ENCODE measurements around the gene ST6GALNAC3.

ST6GALNAC3 gene

GRCh38 chr1:76669624-76670315 lies 595.2 kb downstream of the ST6GALNAC3 start:
- peaks cover 11% of the 10 kb centered on the region for H3K4me1 ChIP-seq (ENCODE audit: low read length)
- H3K36me3 ChIP-seq (replicated peaks; ENCODE audit: low read depth, low read length): no peaks in the 10 kb centered on the region
- H4K20me1 ChIP-seq (ENCODE audit: insufficient read depth, low read length): no peaks in the 10 kb centered on the region
- TF ChIP-seq EZH2phosphoT487 (IDR thresholded peaks at IDR 0.05; ENCODE audit: low read depth) (no peak), CTCF (IDR thresholded peaks at IDR 0.05; ENCODE audit: low read depth, low read length) (no peak)
- no peak overlapping the region for H3K9ac ChIP-seq (ENCODE audit: low read length)
- no peak overlapping the region for H3K27ac ChIP-seq (ENCODE audit: low read length)
- no peaks in the 10 kb centered on the region for H3K27me3 ChIP-seq (ENCODE audit: low read depth, low read length)
- no peaks in the 10 kb centered on the region for H3K79me2 ChIP-seq (ENCODE audit: low read length)
- H2AFZ ChIP-seq (ENCODE audit: low read depth, low read length): no peak overlapping the region
- H3K9me3 ChIP-seq (ENCODE audit: insufficient read depth, low read length): no peaks in the 10 kb centered on the region
- no peak overlapping the region for H3K4me3 ChIP-seq (ENCODE audit: low read length)
- no peak overlapping the region for H3K4me2 ChIP-seq (ENCODE audit: low read length)

GRCh38 chr1:76674689-76675210 lies 600.2 kb downstream of the ST6GALNAC3 start:
- no peaks in the 10 kb centered on the region for H3K9me3 ChIP-seq (ENCODE audit: insufficient read depth, low read length)

GRCh38 chr1:76677416-76678405 lies 603.2 kb downstream of the ST6GALNAC3 start:
- H3K4me3 ChIP-seq (ENCODE audit: low read length): peak overlapping the region; percentile 32
- H3K27me3 ChIP-seq (ENCODE audit: low read depth, low read length): no peaks in the 10 kb centered on the region
- no peak overlapping the region for H3K9ac ChIP-seq (ENCODE audit: low read length)
- H4K20me1 ChIP-seq (ENCODE audit: insufficient read depth, low read length): no peaks in the 10 kb centered on the region
- no peaks in the 10 kb centered on the region for H3K36me3 ChIP-seq (replicated peaks; ENCODE audit: low read depth, low read length)
- H3K9me3 ChIP-seq (ENCODE audit: insufficient read depth, low read length): no peaks in the 10 kb centered on the region
- no peaks in the 10 kb centered on the region for H3K79me2 ChIP-seq (ENCODE audit: low read length)
- no peak overlapping the region for H3K27ac ChIP-seq (ENCODE audit: low read length)
- H3K4me2 ChIP-seq (ENCODE audit: low read length): peak overlapping the region; percentile 53
- H3K4me1 ChIP-seq (ENCODE audit: low read length): peaks cover 25% of the 10 kb centered on the region
- H2AFZ ChIP-seq (ENCODE audit: low read depth, low read length): no peak overlapping the region
- TF ChIP-seq EZH2phosphoT487 (IDR thresholded peaks at IDR 0.05; ENCODE audit: low read depth): no peak
- no peak for TF ChIP-seq CTCF (IDR thresholded peaks at IDR 0.05; ENCODE audit: low read depth, low read length)

More at GRCh38 chr1:76674689-76675210, 600.2 kb downstream of the ST6GALNAC3 start:
- no peaks in the 10 kb centered on the region for H3K79me2 ChIP-seq (ENCODE audit: low read length)
- H3K9ac ChIP-seq (ENCODE audit: low read length): no peak overlapping the region
- H3K36me3 ChIP-seq (replicated peaks; ENCODE audit: low read depth, low read length): no peaks in the 10 kb centered on the region
- H3K4me1 ChIP-seq (ENCODE audit: low read length): peaks cover 25% of the 10 kb centered on the region
- no peaks in the 10 kb centered on the region for H3K27me3 ChIP-seq (ENCODE audit: low read depth, low read length)
- no peaks in the 10 kb centered on the region for H4K20me1 ChIP-seq (ENCODE audit: insufficient read depth, low read length)
- no peak overlapping the region for H3K4me2 ChIP-seq (ENCODE audit: low read length)
- TF ChIP-seq EZH2phosphoT487 (IDR thresholded peaks at IDR 0.05; ENCODE audit: low read depth) (no peak), CTCF (IDR thresholded peaks at IDR 0.05; ENCODE audit: low read depth, low read length) (no peak)
- H2AFZ ChIP-seq (ENCODE audit: low read depth, low read length): no peak overlapping the region
- no peak overlapping the region for H3K27ac ChIP-seq (ENCODE audit: low read length)
- H3K4me3 ChIP-seq (ENCODE audit: low read length): no peak overlapping the region
